AG04450 (cell line): Measurements from ENCODE around the gene CCL5. TPM values are rescaled to one million over a fixed set of nuclear protein-coding genes. Genes with fewer than 3 reads are reported as not detected.

Experiments
- CTCF ChIA-PET: fragments of 300-600, 350-600 bp; formaldehyde crosslinking; extraction: SDS; loops from one replicate; lab custom pipeline; 2022; ENCODE audit warnings: antibody characterized with exemption, inconsistent platforms; lab: Charles Lee
- POLR2A ChIA-PET: fragments of 350-600 bp; formaldehyde crosslinking; extraction: SDS; loops from one replicate; lab custom pipeline; 2021; ENCODE audit warnings: antibody characterized with exemption, inconsistent platforms; lab: Yijun Ruan, JAX
- DNase-seq: peaks from one replicate; pipeline ENCODE4 v3.0.0-alpha.2; 2011; ENCODE audit warnings: low read depth, low spot score
- H3K27ac ChIP-seq: one replicate; pipeline ENCODE4 v1.5.1; 2012; ENCODE audit warnings: low read depth, low read length, control low read depth
- H3K27me3 ChIP-seq: one replicate; pipeline ENCODE4 v1.6.0; 2012; ENCODE audit warnings: low read length; ENCODE audit not compliant: control insufficient read depth, insufficient read depth
- H3K4me3 ChIP-seq: 2 replicates; pipeline ENCODE4 v1.5.1; 2011; ENCODE audit warnings: mild to moderate bottlenecking, low read depth, low read length, control low read depth
- H3K9me3 ChIP-seq: 2 replicates; pipeline ENCODE4 v1.5.1; 2012; ENCODE audit warnings: low read length; ENCODE audit not compliant: control insufficient read depth, insufficient read depth
- polyA plus RNA-seq: library from polyadenylated mRNA; depleted of rRNA; stranded (reverse); fragments of >200 nt; gene quantifications from 2 replicates; pipeline ENCODE4 v1.2.3, GENCODE V29; 2011
- TF ChIP-seq, protein P1 (sequence below): IDR thresholded peaks from 2 replicates; pipeline ENCODE4 v1.5.1; 2011; ENCODE audit warnings: low read depth, low read length, control low read depth, inconsistent platforms

Gene CCL5
- polyA plus RNA-seq, 1 experiment, result not detected

DNA sequence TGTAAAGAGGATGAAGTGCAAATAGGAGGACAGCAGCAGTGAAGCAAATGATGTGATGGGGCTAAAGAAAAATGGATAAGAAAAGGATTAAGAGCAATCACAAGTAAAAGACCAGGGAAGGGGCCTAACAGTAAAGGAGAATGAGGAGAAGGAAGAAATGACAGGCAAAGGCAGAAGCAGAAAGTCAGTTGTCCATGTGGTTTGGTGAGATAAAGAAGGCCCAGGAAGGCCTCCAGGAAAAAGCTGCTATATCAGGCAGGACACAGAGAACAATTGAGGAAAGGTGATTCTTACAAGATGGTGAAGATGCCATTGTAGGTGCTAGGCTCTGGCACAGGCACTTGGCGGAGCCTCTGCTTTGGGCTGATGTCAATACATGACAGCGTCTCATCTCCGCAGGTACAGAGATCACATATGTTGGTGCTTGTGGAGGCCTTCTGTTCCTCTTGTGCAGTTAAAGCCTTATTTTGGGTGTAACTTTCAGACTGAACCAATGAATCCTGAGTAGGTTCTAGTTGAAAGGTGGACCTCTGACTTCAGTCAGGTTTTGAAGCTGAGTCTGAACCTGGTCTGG, 32.3 kb upstream of the CCL5 start:
- ChIA-PET CTCF (no interaction called here), POLR2A (no interaction called here)
- Histone ChIP-seq H3K27ac (no peak overlapping the region), H3K27me3 (peaks cover 3% of the 10 kb centered on the region), H3K4me3 (no peak overlapping the region), H3K9me3 (no peaks in the 10 kb centered on the region)
- TF ChIP-seq, protein P1, sequence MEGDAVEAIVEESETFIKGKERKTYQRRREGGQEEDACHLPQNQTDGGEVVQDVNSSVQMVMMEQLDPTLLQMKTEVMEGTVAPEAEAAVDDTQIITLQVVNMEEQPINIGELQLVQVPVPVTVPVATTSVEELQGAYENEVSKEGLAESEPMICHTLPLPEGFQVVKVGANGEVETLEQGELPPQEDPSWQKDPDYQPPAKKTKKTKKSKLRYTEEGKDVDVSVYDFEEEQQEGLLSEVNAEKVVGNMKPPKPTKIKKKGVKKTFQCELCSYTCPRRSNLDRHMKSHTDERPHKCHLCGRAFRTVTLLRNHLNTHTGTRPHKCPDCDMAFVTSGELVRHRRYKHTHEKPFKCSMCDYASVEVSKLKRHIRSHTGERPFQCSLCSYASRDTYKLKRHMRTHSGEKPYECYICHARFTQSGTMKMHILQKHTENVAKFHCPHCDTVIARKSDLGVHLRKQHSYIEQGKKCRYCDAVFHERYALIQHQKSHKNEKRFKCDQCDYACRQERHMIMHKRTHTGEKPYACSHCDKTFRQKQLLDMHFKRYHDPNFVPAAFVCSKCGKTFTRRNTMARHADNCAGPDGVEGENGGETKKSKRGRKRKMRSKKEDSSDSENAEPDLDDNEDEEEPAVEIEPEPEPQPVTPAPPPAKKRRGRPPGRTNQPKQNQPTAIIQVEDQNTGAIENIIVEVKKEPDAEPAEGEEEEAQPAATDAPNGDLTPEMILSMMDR, result no peak
- DNase-seq, result no peak

DNA sequence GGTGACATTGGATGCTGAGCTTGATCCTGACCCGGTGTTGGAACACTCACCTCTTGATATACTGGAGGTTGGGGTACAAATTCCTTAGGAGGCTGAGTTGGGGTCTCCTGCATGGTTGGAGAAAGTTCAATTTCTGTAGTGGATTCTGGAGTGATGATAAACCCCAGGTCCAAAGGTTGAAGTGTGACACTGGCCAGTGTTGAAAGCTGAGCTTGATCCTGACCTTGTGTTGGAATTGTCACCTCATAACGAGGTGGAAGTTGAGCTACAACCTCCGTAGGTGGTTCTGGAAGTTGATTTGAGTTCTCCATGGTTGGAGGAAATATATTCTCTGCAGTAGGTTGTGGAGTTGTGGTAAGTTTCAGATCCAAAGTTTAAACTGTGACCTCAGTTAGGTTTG, 29.2 kb upstream of the CCL5 start:
- Histone ChIP-seq H3K9me3 (no peaks in the 10 kb centered on the region), H3K27ac (no peak overlapping the region), H3K27me3 (peaks cover 3% of the 10 kb centered on the region), H3K4me3 (no peak overlapping the region)
- no peak for DNase-seq
- ChIA-PET CTCF (no interaction called here), POLR2A (no interaction called here)
- TF ChIP-seq, protein P1, result no peak

DNA sequence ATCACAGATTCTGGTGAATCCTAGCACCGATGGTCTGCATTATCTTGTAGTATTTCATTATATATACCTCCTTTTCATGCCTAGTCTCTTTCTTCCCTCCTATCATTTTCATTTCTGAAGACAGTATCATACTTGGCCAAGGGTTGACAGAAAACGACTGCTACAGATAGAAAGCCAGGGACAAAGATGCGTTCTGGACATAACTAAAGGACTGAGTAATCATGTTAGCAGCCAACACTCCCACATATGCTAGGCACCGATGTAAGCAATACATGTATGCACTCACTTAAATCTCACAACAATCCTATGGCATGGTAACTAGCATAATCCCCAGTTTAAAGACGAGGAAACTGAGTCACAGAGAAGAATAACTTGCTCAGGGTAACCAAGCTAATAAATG, 27.5 kb upstream of the CCL5 start:
- CTCF ChIA-PET, result no interaction called here
- Histone ChIP-seq H3K27ac (no peak overlapping the region), H3K27me3 (peaks cover 3% of the 10 kb centered on the region), H3K9me3 (no peaks in the 10 kb centered on the region), H3K4me3 (no peak overlapping the region)
- TF ChIP-seq, protein P1, result no peak
- POLR2A ChIA-PET, result interaction anchor here (1.1 kb wide), 1 partner anchor 98 kb away, joined by 3 read pairs; the partner anchor contains the start of gene TAF15
- no peak for DNase-seq

GRCh38 chr17:35906926-35907637, 26.9 kb upstream of the CCL5 start:
- Histone ChIP-seq H3K4me3 (no peak overlapping the region), H3K9me3 (no peaks in the 10 kb centered on the region), H3K27ac (no peak overlapping the region), H3K27me3 (peaks cover 3% of the 10 kb centered on the region)
- no peak for DNase-seq
- POLR2A ChIA-PET, result interaction anchor here (1.1 kb wide), 1 partner anchor 98 kb away, joined by 3 read pairs; the partner anchor contains the start of gene TAF15
- TF ChIP-seq, protein P1, result no peak
- CTCF ChIA-PET, result no interaction called here
